Measurements from ENCODE around the gene TP53. TPM values are rescaled to one million over a fixed set of nuclear protein-coding genes. Genes with fewer than 3 reads are reported as not detected.

TP53 gene
- total RNA-seq, 1 donor from 2014 or later, result 217 TPM

DNA sequence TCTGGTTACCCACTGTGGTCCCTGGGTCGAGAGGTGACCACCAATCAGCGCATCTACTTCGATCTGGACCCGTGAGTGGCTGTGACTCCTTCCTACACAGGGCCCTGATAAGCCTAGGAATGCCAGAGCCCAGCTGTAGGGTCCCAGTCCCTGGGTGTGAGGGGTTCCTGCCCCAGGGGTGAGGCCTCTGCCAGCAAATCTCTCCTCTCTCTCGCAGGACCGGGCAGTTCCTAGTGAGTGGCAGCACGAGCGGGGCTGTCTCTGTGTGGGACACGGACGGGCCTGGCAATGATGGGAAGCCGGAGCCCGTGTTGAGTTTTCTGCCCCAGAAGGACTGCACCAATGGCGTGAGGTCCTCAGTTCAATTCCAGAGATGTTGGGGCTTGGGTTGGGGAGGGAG lies 15.5 kb upstream of the TP53 start:
- Mint-ChIP-seq H3K27ac (no peak overlapping the region), H3K4me3 (no peak overlapping the region), H3K9me3 (no peaks in the 10 kb centered on the region), H3K4me1 (peaks cover 20% of the 10 kb centered on the region), H3K27me3 (peaks cover 32% of the 10 kb centered on the region), H3K36me3 (ENCODE audit: low read depth) (peaks cover 34% of the 10 kb centered on the region)
- ChIA-PET POLR2A (no interaction called here), CTCF (no interaction called here)
- no peak for ATAC-seq (ENCODE audit: low read depth)
- intact Hi-C loops (cut with micrococcal nuclease), result no loop called here
- TF ChIP-seq, protein P1, sequence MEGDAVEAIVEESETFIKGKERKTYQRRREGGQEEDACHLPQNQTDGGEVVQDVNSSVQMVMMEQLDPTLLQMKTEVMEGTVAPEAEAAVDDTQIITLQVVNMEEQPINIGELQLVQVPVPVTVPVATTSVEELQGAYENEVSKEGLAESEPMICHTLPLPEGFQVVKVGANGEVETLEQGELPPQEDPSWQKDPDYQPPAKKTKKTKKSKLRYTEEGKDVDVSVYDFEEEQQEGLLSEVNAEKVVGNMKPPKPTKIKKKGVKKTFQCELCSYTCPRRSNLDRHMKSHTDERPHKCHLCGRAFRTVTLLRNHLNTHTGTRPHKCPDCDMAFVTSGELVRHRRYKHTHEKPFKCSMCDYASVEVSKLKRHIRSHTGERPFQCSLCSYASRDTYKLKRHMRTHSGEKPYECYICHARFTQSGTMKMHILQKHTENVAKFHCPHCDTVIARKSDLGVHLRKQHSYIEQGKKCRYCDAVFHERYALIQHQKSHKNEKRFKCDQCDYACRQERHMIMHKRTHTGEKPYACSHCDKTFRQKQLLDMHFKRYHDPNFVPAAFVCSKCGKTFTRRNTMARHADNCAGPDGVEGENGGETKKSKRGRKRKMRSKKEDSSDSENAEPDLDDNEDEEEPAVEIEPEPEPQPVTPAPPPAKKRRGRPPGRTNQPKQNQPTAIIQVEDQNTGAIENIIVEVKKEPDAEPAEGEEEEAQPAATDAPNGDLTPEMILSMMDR (IDR thresholded peaks at IDR 0.05), result no peak
- DNase-seq, result no peak

DNA sequence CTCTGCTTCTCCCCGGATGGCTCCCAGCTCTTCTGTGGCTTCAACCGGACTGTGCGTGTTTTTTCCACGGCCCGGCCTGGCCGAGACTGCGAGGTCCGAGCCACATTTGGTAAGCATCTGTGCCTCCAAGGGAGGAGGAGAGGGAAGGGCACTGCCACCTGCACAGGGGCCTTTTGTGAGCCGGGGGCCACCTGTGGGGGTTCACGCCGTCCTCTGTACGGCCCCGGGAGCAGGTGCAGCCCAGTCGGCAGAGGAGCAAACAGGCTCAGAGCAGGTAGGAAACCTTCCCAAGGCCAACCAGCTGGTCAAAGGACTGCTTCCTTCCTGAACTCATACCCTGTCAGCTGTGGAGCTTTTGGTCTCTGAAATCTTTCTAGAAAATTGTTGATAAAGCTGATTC lies 14.4 kb upstream of the TP53 start:
- intact Hi-C loops (cut with micrococcal nuclease), result no loop called here
- no peak overlapping the region for H3K27ac Mint-ChIP-seq
- DNase-seq (no peak), ATAC-seq (ENCODE audit: low read depth) (no peak)
- ChIA-PET POLR2A (interaction anchor here (0.8 kb wide), 1 partner anchor 16 kb away, joined by 4 read pairs; no protein-coding TSS in a partner anchor), CTCF (no interaction called here)
- no peaks in the 10 kb centered on the region for H3K9me3 Mint-ChIP-seq
- peaks cover 27% of the 10 kb centered on the region for H3K27me3 Mint-ChIP-seq
- no peak overlapping the region for H3K4me3 Mint-ChIP-seq
- TF ChIP-seq, protein P1 (IDR thresholded peaks at IDR 0.05), result no peak
- peaks cover 35% of the 10 kb centered on the region for H3K36me3 Mint-ChIP-seq (ENCODE audit: low read depth)
- H3K4me1 Mint-ChIP-seq, result peaks cover 20% of the 10 kb centered on the region

DNA sequence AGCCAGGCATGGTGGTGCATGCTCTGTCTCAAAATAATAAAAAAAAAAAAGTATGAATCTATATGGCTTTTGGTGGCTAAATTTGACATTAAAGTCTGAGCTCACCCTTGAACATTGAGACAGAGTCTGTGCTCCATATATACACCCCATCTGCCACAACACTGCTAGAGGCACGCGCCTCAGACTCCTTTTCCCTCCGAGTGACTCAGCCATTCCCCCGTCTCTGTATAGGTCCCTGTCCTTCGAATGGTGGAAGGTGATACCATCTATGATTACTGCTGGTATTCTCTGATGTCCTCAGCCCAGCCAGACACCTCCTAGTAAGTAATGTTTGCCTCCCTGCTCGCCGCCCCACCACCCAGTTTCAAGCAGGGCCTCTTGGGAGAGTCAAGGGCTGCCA lies 13.2 kb upstream of the TP53 start:
- ChIA-PET POLR2A (no interaction called here), CTCF (no interaction called here)
- peaks cover 17% of the 10 kb centered on the region for H3K27me3 Mint-ChIP-seq
- no peak overlapping the region for H3K4me3 Mint-ChIP-seq
- intact Hi-C loops (cut with micrococcal nuclease), result no loop called here
- H3K36me3 Mint-ChIP-seq (ENCODE audit: low read depth), result peaks cover 44% of the 10 kb centered on the region
- no peak for DNase-seq
- ATAC-seq (ENCODE audit: low read depth), result no peak
- no peaks in the 10 kb centered on the region for H3K9me3 Mint-ChIP-seq
- peaks cover 16% of the 10 kb centered on the region for H3K4me1 Mint-ChIP-seq
- TF ChIP-seq, protein P1 (IDR thresholded peaks at IDR 0.05), result no peak
- H3K27ac Mint-ChIP-seq, result no peak overlapping the region

- POLR2A ChIA-PET, result no interaction called here
- CTCF ChIA-PET, result no interaction called here
- ATAC-seq (ENCODE audit: low read depth) (no peak), DNase-seq (no peak)
- TF ChIP-seq, protein P1 (IDR thresholded peaks at IDR 0.05), result no peak
- no peak overlapping the region for H3K4me3 Mint-ChIP-seq
- H3K36me3 Mint-ChIP-seq (ENCODE audit: low read depth), result peaks cover 49% of the 10 kb centered on the region
- no peaks in the 10 kb centered on the region for H3K4me1 Mint-ChIP-seq
- H3K27me3 Mint-ChIP-seq, result no peaks in the 10 kb centered on the region
- intact Hi-C loops (cut with micrococcal nuclease), result no loop called here
- H3K27ac Mint-ChIP-seq, result no peak overlapping the region
- no peaks in the 10 kb centered on the region for H3K9me3 Mint-ChIP-seq
These were observed 10.7 kb upstream of the TP53 start for GRCh38 chr17:7697828-7698588.

DNA sequence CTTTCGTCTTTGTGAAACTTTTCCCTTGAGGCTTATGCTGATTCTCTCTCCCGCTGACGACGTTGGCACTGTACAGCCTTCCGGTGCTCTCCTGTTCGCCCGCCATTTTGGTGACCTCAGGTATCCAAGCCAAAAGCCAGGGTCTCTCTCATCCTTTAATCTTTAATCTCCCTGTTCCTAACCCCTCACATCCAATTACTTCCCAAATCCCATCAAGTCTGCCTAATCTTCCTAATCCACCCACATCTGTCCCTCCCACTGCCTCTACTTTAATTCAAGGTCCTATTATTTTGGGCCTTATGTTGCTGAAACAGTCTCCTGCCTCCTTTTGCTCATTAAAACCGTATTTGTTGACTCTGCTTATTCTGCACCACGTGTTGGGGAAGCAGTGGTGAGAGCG lies 8.3 kb upstream of the TP53 start:
- H3K4me3 Mint-ChIP-seq, result no peak overlapping the region
- TF ChIP-seq, protein P1 (IDR thresholded peaks at IDR 0.05), result no peak
- ATAC-seq (ENCODE audit: low read depth) (no peak), DNase-seq (no peak)
- H3K9me3 Mint-ChIP-seq, result no peaks in the 10 kb centered on the region
- ChIA-PET CTCF (no interaction called here), POLR2A (no interaction called here)
- intact Hi-C loops (cut with micrococcal nuclease), result no loop called here
- H3K27me3 Mint-ChIP-seq, result no peaks in the 10 kb centered on the region
- no peaks in the 10 kb centered on the region for H3K4me1 Mint-ChIP-seq
- no peak overlapping the region for H3K27ac Mint-ChIP-seq
- peaks cover 32% of the 10 kb centered on the region for H3K36me3 Mint-ChIP-seq (ENCODE audit: low read depth)

All from activated B cell treated with CpG ODN at 0.5 μM for 24 hours (primary cell).